GM18909 (cell line): ENCODE data around the gene WWOX.

Experiments
- ATAC-seq: cut with Tn5 transposase; IDR thresholded peaks from one replicate; pipeline ENCODE4 v1.9.1; 2021; ENCODE audit warnings: mild to moderate bottlenecking; ENCODE audit not compliant: unreplicated experiment, poor library complexity

Gene WWOX

GRCh38 chr16:79109771-79110170 is 1010.3 kb downstream of the WWOX start:
- no peak for ATAC-seq

GRCh38 chr16:79110242-79110641 is 1010.8 kb downstream of the WWOX start:
- ATAC-seq = no peak

- no peak for ATAC-seq
These were observed 1011.5 kb downstream of the WWOX start for GRCh38 chr16:79110953-79111352.

- ATAC-seq = no peak
These were observed 1013.0 kb downstream of the WWOX start for GRCh38 chr16:79112462-79112861.

- no peak for ATAC-seq
These were observed 1014.4 kb downstream of the WWOX start for GRCh38 chr16:79113826-79114225.

- ATAC-seq = no peak
These were observed 1015.3 kb downstream of the WWOX start for GRCh38 chr16:79114759-79115158.

GRCh38 chr16:79121906-79122305 is 1022.5 kb downstream of the WWOX start:
- ATAC-seq = no peak

GRCh38 chr16:79122343-79122742 is 1022.9 kb downstream of the WWOX start:
- no peak for ATAC-seq

GRCh38 chr16:79124016-79124756 is 1024.7 kb downstream of the WWOX start:
- ATAC-seq = no peak

GRCh38 chr16:79127766-79128165 is 1028.3 kb downstream of the WWOX start:
- ATAC-seq = no peak

- ATAC-seq = no peak
These were observed 1029.3 kb downstream of the WWOX start for GRCh38 chr16:79128706-79129105.

GRCh38 chr16:79130616-79131015 is 1031.2 kb downstream of the WWOX start:
- no peak for ATAC-seq

GRCh38 chr16:79131321-79132075 is 1032.0 kb downstream of the WWOX start:
- no peak for ATAC-seq

GRCh38 chr16:79132701-79133100 is 1033.2 kb downstream of the WWOX start:
- ATAC-seq = no peak

- ATAC-seq = no peak
These were observed 1034.8 kb downstream of the WWOX start for GRCh38 chr16:79134300-79134699.

- no peak for ATAC-seq
These were observed 1037.5 kb downstream of the WWOX start for GRCh38 chr16:79136955-79137354.

GRCh38 chr16:79137426-79137939 is 1038.0 kb downstream of the WWOX start:
- no peak for ATAC-seq

- ATAC-seq = no peak
These were observed 1040.3 kb downstream of the WWOX start for GRCh38 chr16:79139799-79140198.

GRCh38 chr16:79143026-79143425 is 1043.6 kb downstream of the WWOX start:
- ATAC-seq = no peak

- ATAC-seq = no peak
These were observed 1050.7 kb downstream of the WWOX start for GRCh38 chr16:79150151-79150550.

GRCh38 chr16:79150632-79151310 is 1051.3 kb downstream of the WWOX start:
- ATAC-seq = no peak
